ENCODE results near the gene NAALADL2.

- TF ChIP-seq CTCF (IDR thresholded peaks at IDR 0.05; ENCODE audit: control extremely low read depth in 1 of 3, insufficient read depth in 1 of 3, low read depth in 1 of 3, low read length in 3 of 3) (no peak), BRCA1 (IDR thresholded peaks at IDR 0.05; ENCODE audit: low read depth, low read length) (no peak), POLR2AphosphoS5 (IDR thresholded peaks at IDR 0.05; ENCODE audit: low read depth, low read length) (no peak), YY1 (IDR thresholded peaks at IDR 0.05; ENCODE audit: low read depth, low read length) (no peak), POLR2A (IDR thresholded peaks at IDR 0.05; ENCODE audit: control extremely low read depth in 1 of 2, low read depth in 2 of 2, low read length in 2 of 2) (no peak), SUZ12 (IDR thresholded peaks at IDR 0.05; ENCODE audit: low read length) (no peak), CREB1 (IDR thresholded peaks at IDR 0.05) (no peak), BCL11A (IDR thresholded peaks at IDR 0.05; ENCODE audit: low read depth in 2 of 2, low read length in 2 of 2) (no peak), TBP (IDR thresholded peaks at IDR 0.05; ENCODE audit: low read depth, low read length) (no peak)
These were observed 530.4 kb downstream of the NAALADL2 start for GRCh38 chr3:175389560-175389959.
